HepG2 (cell line): Measurements from ENCODE around the gene OPA3. TPM values are rescaled to one million over a fixed set of nuclear protein-coding genes. Genes with fewer than 3 reads are reported as not detected.
A peak's percentile ranks its signal among the peaks of the same experiment; 100 is the strongest.

Experiments
- CCAR2 ChIP-seq: fragments of 200-400 bp; formaldehyde crosslinking; optimal IDR thresholded peaks from 2 replicates; pipeline ENCODE3; 2018; ENCODE audit warnings: low read depth, mild to moderate bottlenecking, low read length, moderate library complexity
- EZH2 ChIP-seq: conservative IDR thresholded peaks from 2 replicates; pipeline ENCODE4 v1.6.1; 2012; ENCODE audit warnings: mild to moderate bottlenecking, low read depth, low read length, moderate library complexity
- GATAD2A ChIP-seq: IDR thresholded peaks from 2 replicates; pipeline ENCODE4 v1.6.1; 2016
- HHEX ChIP-seq: IDR thresholded peaks from 2 replicates; pipeline ENCODE4 v1.6.1; 2016; ENCODE audit warnings: control low read depth
- KLF6 ChIP-seq: IDR thresholded peaks from 2 replicates; pipeline ENCODE4 v1.8.0; 2016; ENCODE audit warnings: missing biosample characterization, missing genetic modification reagents
- KMT2B ChIP-seq: IDR thresholded peaks from 2 replicates; pipeline ENCODE4 v1.6.1; 2016; ENCODE audit warnings: missing genetic modification reagents, missing compliant biosample characterization
- MXI1 ChIP-seq: IDR thresholded peaks from 3 replicates; pipeline ENCODE4 v1.6.1; 2012; ENCODE audit warnings: low read depth, low read length, inconsistent platforms, borderline replicate concordance
- NPAS2 ChIP-seq: sonication (generic); formaldehyde crosslinking; IDR thresholded peaks from 2 replicates; pipeline ENCODE4 v1.8.0; 2022; ENCODE audit warnings: mild to moderate bottlenecking, missing genetic modification reagents, borderline replicate concordance
- PHF20 ChIP-seq: sonication (generic); formaldehyde crosslinking; IDR thresholded peaks from 2 replicates; pipeline ENCODE4 v1.5.0; 2020; ENCODE audit warnings: mild to moderate bottlenecking, missing genetic modification reagents
- SETDB1 ChIP-seq: sonication (generic); formaldehyde crosslinking; IDR thresholded peaks from 2 replicates; pipeline ENCODE4 v1.5.1; 2020; ENCODE audit warnings: missing genetic modification reagents, mild to moderate bottlenecking, borderline replicate concordance
- TOE1 ChIP-seq: sonication (generic); formaldehyde crosslinking; IDR thresholded peaks from 2 replicates; pipeline ENCODE4 v1.4.0; 2020; ENCODE audit warnings: mild to moderate bottlenecking, missing genetic modification reagents
- ZBTB7A ChIP-seq: sonication (generic); formaldehyde crosslinking; IDR thresholded peaks from 2 replicates; pipeline ENCODE4 v1.8.0; 2022; ENCODE audit warnings: mild to moderate bottlenecking, missing genetic modification reagents
- ZMYM4 ChIP-seq: sonication (generic); formaldehyde crosslinking; IDR thresholded peaks from 2 replicates; pipeline ENCODE4 v1.8.1; 2023; ENCODE audit warnings: mild to moderate bottlenecking, missing genetic modification reagents
- ZNF225 ChIP-seq: sonication (generic); formaldehyde crosslinking; IDR thresholded peaks from 2 replicates; pipeline ENCODE4 v1.4.0; 2020; ENCODE audit warnings: mild to moderate bottlenecking, missing genetic modification reagents
- ZNF556 ChIP-seq: sonication (generic); formaldehyde crosslinking; IDR thresholded peaks from 2 replicates; pipeline ENCODE4 v1.4.0; 2020; ENCODE audit warnings: mild to moderate bottlenecking, missing genetic modification reagents, borderline replicate concordance
- polyA plus RNA-seq, 8 experiments: library from polyadenylated mRNA; depleted of rRNA in 3 of 8; stranded (reverse) in 7 of 8; unstranded in 1 of 8; fragments of >200 nt; fragmentation: Illumina TruSeq in 4 of 8; extraction: Trizol in 4 of 8; gene quantifications; 2 replicates each; pipeline versions ENCODE4 v1.2.1 to v1.2.3, GENCODE V29; 2011 to 2016; ENCODE audit warnings: low read depth in 4 of 8, missing spikeins in 1 of 8, mixed read lengths in 1 of 8; ENCODE audit not compliant: insufficient read depth in 1 of 8
- total RNA-seq, 5 experiments: library from RNA; depleted of rRNA; stranded (reverse); fragments of >200 nt; fragmentation: Illumina TruSeq; extraction: Trizol; gene quantifications; 2 replicates each; pipeline ENCODE4 v1.2.3, GENCODE V29; 2016; ENCODE audit warnings: low read depth in 1 of 5
- TF ChIP-seq, protein P1 (sequence below): sonication (generic); formaldehyde crosslinking; IDR thresholded peaks from 2 replicates; pipeline ENCODE4 v1.5.1; 2020; ENCODE audit warnings: mild to moderate bottlenecking, missing genetic modification reagents, moderate library complexity
- TF ChIP-seq, protein P2 (sequence below): sonication (generic); formaldehyde crosslinking; IDR thresholded peaks from 2 replicates; pipeline ENCODE4 v1.5.1; 2020; ENCODE audit warnings: missing genetic modification reagents, mild to moderate bottlenecking, borderline replicate concordance
- TF ChIP-seq, protein P3 (sequence below): sonication (generic); formaldehyde crosslinking; IDR thresholded peaks from 2 replicates; pipeline ENCODE4 v1.8.1; 2023; ENCODE audit warnings: missing genetic modification reagents, mild to moderate bottlenecking, borderline replicate concordance
- TF ChIP-seq, protein P4 (sequence below): sonication (generic); formaldehyde crosslinking; IDR thresholded peaks from 2 replicates; pipeline ENCODE4 v1.4.0; 2020; ENCODE audit warnings: missing genetic modification reagents, borderline replicate concordance
- TF ChIP-seq, protein P5 (sequence below): sonication (generic); formaldehyde crosslinking; IDR thresholded peaks from 2 replicates; pipeline ENCODE4 v1.4.0; 2020; ENCODE audit warnings: missing genetic modification reagents, borderline replicate concordance
- TF ChIP-seq, protein P6 (sequence below): sonication (generic); formaldehyde crosslinking; IDR thresholded peaks from 2 replicates; pipeline ENCODE4 v1.5.1; 2020; ENCODE audit warnings: mild to moderate bottlenecking, missing genetic modification reagents, borderline replicate concordance

OPA3 gene
- total and polyA plus RNA-seq, 2 of the 13 experiments (the other 11 are each of a cell fraction or from before 2014, with no cell fraction given), result 8.3 to 17.7 TPM

DNA sequence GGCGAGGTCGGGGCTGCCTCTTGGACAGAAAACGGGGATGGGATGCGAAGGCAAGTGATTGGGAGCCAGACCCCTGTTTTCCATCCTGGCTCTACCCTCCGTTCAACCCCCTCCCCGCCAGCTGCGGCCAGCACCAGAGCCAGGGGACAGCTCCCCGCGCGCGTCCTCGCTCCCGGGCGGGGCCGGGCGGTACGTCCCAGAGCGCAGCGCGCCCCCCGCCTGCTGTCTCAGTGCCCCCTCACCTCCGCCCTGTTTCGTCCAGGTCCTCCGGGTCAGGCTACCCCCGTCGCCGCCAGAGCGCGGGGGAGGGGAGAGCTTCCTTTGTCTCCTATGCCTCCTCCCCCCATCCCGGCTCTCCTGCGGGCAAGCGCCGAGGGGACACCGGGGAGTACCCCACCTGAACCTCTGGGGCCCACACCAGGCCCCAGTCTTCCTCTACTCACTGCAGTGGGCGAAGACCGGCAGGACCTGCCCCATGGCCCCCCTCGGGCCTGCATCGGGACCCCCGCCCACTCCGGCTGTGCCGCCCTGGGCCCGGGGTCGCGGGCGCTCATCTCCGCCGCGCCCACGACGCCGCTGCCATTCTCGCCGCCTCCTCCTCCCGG lies 88.2 kb downstream of the OPA3 start (continued):
- TF ChIP-seq EZH2 (no peak), ZNF225 (0 out of 2 replicates have a peak, but pooled peaks have one; percentile 66), TOE1 (no peak), PHF20 (CRISPR knock-in tag) (no peak), SETDB1 (CRISPR knock-in tag) (no peak), ZBTB7A (CRISPR knock-in tag) (0 out of 2 replicates have a peak, but pooled peaks have one; percentile 24), CCAR2 (no peak), HHEX (CRISPR knock-in tag) (no peak), NPAS2 (no peak), MXI1 (peak; percentile 78; the same call in 1 of the 3 replicates), KLF6 (peak; percentile 78; the same call in 1 of the 2 replicates), KMT2B (CRISPR knock-in tag) (peak; percentile 62; the same call in 1 of the 2 replicates), ZNF556 (no peak), ZMYM4 (no peak; the same call in 1 of the 2 replicates), GATAD2A (CRISPR knock-in tag) (0 out of 2 replicates have a peak, but pooled peaks have one; percentile 29)
- TF ChIP-seq, protein P1, sequence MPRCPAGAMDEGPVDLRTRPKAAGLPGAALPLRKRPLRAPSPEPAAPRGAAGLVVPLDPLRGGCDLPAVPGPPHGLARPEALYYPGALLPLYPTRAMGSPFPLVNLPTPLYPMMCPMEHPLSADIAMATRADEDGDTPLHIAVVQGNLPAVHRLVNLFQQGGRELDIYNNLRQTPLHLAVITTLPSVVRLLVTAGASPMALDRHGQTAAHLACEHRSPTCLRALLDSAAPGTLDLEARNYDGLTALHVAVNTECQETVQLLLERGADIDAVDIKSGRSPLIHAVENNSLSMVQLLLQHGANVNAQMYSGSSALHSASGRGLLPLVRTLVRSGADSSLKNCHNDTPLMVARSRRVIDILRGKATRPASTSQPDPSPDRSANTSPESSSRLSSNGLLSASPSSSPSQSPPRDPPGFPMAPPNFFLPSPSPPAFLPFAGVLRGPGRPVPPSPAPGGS (CRISPR knock-in tag), result peak; percentile 47; the same call in 1 of the 2 replicates
- TF ChIP-seq, protein P2, sequence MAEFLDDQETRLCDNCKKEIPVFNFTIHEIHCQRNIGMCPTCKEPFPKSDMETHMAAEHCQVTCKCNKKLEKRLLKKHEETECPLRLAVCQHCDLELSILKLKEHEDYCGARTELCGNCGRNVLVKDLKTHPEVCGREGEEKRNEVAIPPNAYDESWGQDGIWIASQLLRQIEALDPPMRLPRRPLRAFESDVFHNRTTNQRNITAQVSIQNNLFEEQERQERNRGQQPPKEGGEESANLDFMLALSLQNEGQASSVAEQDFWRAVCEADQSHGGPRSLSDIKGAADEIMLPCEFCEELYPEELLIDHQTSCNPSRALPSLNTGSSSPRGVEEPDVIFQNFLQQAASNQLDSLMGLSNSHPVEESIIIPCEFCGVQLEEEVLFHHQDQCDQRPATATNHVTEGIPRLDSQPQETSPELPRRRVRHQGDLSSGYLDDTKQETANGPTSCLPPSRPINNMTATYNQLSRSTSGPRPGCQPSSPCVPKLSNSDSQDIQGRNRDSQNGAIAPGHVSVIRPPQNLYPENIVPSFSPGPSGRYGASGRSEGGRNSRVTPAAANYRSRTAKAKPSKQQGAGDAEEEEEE (CRISPR knock-in tag), result no peak
- TF ChIP-seq, protein P3, sequence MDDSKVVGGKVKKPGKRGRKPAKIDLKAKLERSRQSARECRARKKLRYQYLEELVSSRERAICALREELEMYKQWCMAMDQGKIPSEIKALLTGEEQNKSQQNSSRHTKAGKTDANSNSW (CRISPR knock-in tag), result no peak
- TF ChIP-seq, protein P4, sequence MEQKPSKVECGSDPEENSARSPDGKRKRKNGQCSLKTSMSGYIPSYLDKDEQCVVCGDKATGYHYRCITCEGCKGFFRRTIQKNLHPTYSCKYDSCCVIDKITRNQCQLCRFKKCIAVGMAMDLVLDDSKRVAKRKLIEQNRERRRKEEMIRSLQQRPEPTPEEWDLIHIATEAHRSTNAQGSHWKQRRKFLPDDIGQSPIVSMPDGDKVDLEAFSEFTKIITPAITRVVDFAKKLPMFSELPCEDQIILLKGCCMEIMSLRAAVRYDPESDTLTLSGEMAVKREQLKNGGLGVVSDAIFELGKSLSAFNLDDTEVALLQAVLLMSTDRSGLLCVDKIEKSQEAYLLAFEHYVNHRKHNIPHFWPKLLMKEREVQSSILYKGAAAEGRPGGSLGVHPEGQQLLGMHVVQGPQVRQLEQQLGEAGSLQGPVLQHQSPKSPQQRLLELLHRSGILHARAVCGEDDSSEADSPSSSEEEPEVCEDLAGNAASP (CRISPR knock-in tag), result peak; percentile 75
- TF ChIP-seq, protein P5, sequence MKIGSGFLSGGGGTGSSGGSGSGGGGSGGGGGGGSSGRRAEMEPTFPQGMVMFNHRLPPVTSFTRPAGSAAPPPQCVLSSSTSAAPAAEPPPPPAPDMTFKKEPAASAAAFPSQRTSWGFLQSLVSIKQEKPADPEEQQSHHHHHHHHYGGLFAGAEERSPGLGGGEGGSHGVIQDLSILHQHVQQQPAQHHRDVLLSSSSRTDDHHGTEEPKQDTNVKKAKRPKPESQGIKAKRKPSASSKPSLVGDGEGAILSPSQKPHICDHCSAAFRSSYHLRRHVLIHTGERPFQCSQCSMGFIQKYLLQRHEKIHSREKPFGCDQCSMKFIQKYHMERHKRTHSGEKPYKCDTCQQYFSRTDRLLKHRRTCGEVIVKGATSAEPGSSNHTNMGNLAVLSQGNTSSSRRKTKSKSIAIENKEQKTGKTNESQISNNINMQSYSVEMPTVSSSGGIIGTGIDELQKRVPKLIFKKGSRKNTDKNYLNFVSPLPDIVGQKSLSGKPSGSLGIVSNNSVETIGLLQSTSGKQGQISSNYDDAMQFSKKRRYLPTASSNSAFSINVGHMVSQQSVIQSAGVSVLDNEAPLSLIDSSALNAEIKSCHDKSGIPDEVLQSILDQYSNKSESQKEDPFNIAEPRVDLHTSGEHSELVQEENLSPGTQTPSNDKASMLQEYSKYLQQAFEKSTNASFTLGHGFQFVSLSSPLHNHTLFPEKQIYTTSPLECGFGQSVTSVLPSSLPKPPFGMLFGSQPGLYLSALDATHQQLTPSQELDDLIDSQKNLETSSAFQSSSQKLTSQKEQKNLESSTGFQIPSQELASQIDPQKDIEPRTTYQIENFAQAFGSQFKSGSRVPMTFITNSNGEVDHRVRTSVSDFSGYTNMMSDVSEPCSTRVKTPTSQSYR (CRISPR knock-in tag), result peak; percentile 51; the same call in 1 of the 2 replicates
- TF ChIP-seq, protein P6, sequence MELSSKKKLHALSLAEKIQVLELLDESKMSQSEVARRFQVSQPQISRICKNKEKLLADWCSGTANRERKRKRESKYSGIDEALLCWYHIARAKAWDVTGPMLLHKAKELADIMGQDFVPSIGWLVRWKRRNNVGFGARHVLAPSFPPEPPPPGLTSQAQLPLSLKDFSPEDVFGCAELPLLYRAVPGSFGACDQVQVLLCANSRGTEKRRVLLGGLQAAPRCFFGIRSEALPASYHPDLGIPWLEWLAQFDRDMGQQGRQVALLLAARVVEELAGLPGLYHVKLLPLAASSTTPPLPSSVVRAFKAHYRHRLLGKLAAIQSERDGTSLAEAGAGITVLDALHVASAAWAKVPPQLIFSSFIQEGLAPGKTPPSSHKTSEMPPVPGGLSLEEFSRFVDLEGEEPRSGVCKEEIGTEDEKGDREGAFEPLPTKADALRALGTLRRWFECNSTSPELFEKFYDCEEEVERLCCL (CRISPR knock-in tag), result 0 out of 2 replicates have a peak, but pooled peaks have one; percentile 35
